Panc1 (cell line): ENCODE results near the gene COG8. TPM values are rescaled to one million over a fixed set of nuclear protein-coding genes. Genes with fewer than 3 reads are reported as not detected.

Source experiments
- ATAC-seq: fragments of 200-7000 bp; cut with Tn5 transposase; 2 replicates; pipeline ENCODE4 v1.9.1; 2020; ENCODE audit warnings: mild to moderate bottlenecking, moderate library complexity
- BruUV-seq: library from RNA; stranded (reverse); fragments of 400-500 nt; replicated peaks from 2 replicates; lab custom pipeline; 2021; lab: Mats Ljungman, UMichigan
- CTCF ChIA-PET: fragments of 300-600 bp; sonication (Branson Sonifier 250); formaldehyde crosslinking; loops from one replicate; lab custom pipeline; 2022; ENCODE audit warnings: antibody characterized with exemption; lab: Charles Lee
- POLR2A ChIA-PET: fragments of 300-600 bp; sonication (Branson Sonifier 250); formaldehyde crosslinking; loops from one replicate; lab custom pipeline; 2022; ENCODE audit warnings: antibody characterized with exemption; lab: Charles Lee
- DNase-seq: peaks from one replicate; pipeline ENCODE4 v3.0.0-alpha.2; 2010; ENCODE audit warnings: low read depth, low spot score
- H3K27ac ChIP-seq: 2 replicates; pipeline ENCODE4 v1.5.1; 2011; ENCODE audit warnings: mild to moderate bottlenecking, low read length, inconsistent platforms
- H3K27me3 ChIP-seq: fragments of 200-500 bp; sonication (Bioruptor generic); 2 replicates; pipeline ENCODE4 v1.6.0; 2014; ENCODE audit warnings: low read length, inconsistent platforms; ENCODE audit not compliant: control insufficient read depth, insufficient read depth
- H3K36me3 ChIP-seq: fragments of 200-500 bp; sonication (Bioruptor generic); 2 replicates; pipeline ENCODE4 v1.5.1; 2014; ENCODE audit warnings: inconsistent platforms, mild to moderate bottlenecking, low read length, moderate library complexity; ENCODE audit not compliant: control insufficient read depth, insufficient read depth
- H3K4me1 ChIP-seq: 2 replicates; pipeline ENCODE4 v1.5.1; 2011; ENCODE audit warnings: inconsistent platforms, mild to moderate bottlenecking, low read length, moderate library complexity; ENCODE audit not compliant: control insufficient read depth, insufficient read depth
- H3K4me3 ChIP-seq, 2 experiments: 2 replicates each; pipeline ENCODE4 v1.5.1; 2011 to 2012; ENCODE audit warnings: low read depth in 2 of 2, low read length in 2 of 2, mild to moderate bottlenecking in 2 of 2, inconsistent platforms in 1 of 2, moderate library complexity in 1 of 2
- H3K9me3 ChIP-seq: fragments of 200-500 bp; sonication (Bioruptor generic); 2 replicates; pipeline ENCODE4 v1.5.1; 2014; ENCODE audit warnings: low read depth, mild to moderate bottlenecking, inconsistent platforms, low read length, moderate library complexity; ENCODE audit not compliant: control insufficient read depth, insufficient read depth
- CTCF ChIP-seq: fragments of 450-650 bp; IDR thresholded peaks from 2 replicates; pipeline ENCODE4 v1.5.1; 2017; ENCODE audit warnings: mild to moderate bottlenecking
- POLR2AphosphoS5 ChIP-seq: IDR thresholded peaks from 2 replicates; pipeline ENCODE4 v1.6.1; 2012; ENCODE audit warnings: mild to moderate bottlenecking, low read depth, low read length, moderate library complexity
- REST ChIP-seq, 2 experiments: IDR thresholded peaks; 2 replicates each; pipeline ENCODE4 v1.6.1; 2011 to 2012; ENCODE audit warnings: low read depth in 2 of 2, control low read depth in 1 of 2, low read length in 1 of 2, mild to moderate bottlenecking in 1 of 2, moderate library complexity in 1 of 2; ENCODE audit not compliant: insufficient read depth in 1 of 2
- SIN3A ChIP-seq: IDR thresholded peaks from 2 replicates; pipeline ENCODE4 v1.6.1; 2012; ENCODE audit warnings: low read depth, mild to moderate bottlenecking, low read length, moderate library complexity, borderline replicate concordance; ENCODE audit not compliant: insufficient read depth
- TCF7L2 ChIP-seq: IDR thresholded peaks from 2 replicates; pipeline ENCODE4 v1.6.1; 2011; ENCODE audit warnings: mild to moderate bottlenecking, low read depth, low read length, inconsistent platforms
- in situ Hi-C: cut with HindIII; loops from 2 replicates; pipeline ENCODE4 v1.10.0; 2016; ENCODE audit warnings: low sequenced_read_pairs, low pct_unique_long_range_greater_than_20kb
- intact Hi-C: fragments of 100-400 bp; cut with micrococcal nuclease; formaldehyde crosslinking; loops from one replicate; pipeline ENCODE4 v1.10.0; 2022; ENCODE audit not compliant: unreplicated experiment
- total RNA-seq: library from RNA; stranded (reverse); gene quantifications from one replicate; pipeline ENCODE4 v1.2.1, GENCODE V29; 2021; ENCODE audit not compliant: unreplicated experiment

The COG8 gene
- total RNA-seq, 1 experiment from 2014 or later: 30.5 TPM

- Histone ChIP-seq H3K36me3 (no peaks in the 10 kb centered on the region; the same call in 1 of the 2 replicates), H3K27ac (no peak overlapping the region), H3K4me1 (no peaks in the 10 kb centered on the region), H3K4me3 (no peak overlapping the region), H3K27me3 (no peaks in the 10 kb centered on the region), H3K9me3 (no peaks in the 10 kb centered on the region)
- POLR2A ChIA-PET: no interaction called here
- no TSS peak for BruUV-seq
- CTCF ChIA-PET: no interaction called here
- intact Hi-C loops: no loop called here
- DNase-seq: no peak
- no peak for ATAC-seq
- in situ Hi-C loops: no loop called here
- no peak for TF ChIP-seq TCF7L2
- no peak for TF ChIP-seq CTCF
- TF ChIP-seq REST (IDR thresholded peaks at IDR 0.05; ENCODE audit: insufficient read depth in 1 of 2, low read depth in 2 of 2, low read length in 1 of 2): no peak
- no peak for TF ChIP-seq POLR2AphosphoS5
- no peak for TF ChIP-seq SIN3A
Observed at GRCh38 chr16:69302301-69302700, 37.1 kb downstream of the COG8 start.

- TSS peak; percentile 35 for BruUV-seq
- POLR2A ChIA-PET: interaction anchor here (0.6 kb wide), 1 partner anchor 178 kb away, joined by 9 read pairs; no protein-coding TSS in a partner anchor
- in situ Hi-C loops: no loop called here
Observed at GRCh38 chr16:69301861-69302260, 37.5 kb downstream of the COG8 start.

More at GRCh38 chr16:69301861-69302260, 37.5 kb downstream of the COG8 start:
- no peak for DNase-seq
- Histone ChIP-seq H3K27ac (no peak overlapping the region), H3K9me3 (no peaks in the 10 kb centered on the region), H3K36me3 (no peaks in the 10 kb centered on the region; the same call in 1 of the 2 replicates), H3K27me3 (no peaks in the 10 kb centered on the region), H3K4me1 (no peaks in the 10 kb centered on the region), H3K4me3 (no peak overlapping the region)
- CTCF ChIA-PET: interaction anchor here (0.6 kb wide), 1 partner anchor 289 kb away, joined by 3 read pairs; no protein-coding TSS in a partner anchor
- TF ChIP-seq SIN3A (no peak), POLR2AphosphoS5 (no peak), CTCF (no peak), TCF7L2 (no peak), REST (IDR thresholded peaks at IDR 0.05; ENCODE audit: insufficient read depth in 1 of 2, low read depth in 2 of 2, low read length in 1 of 2) (no peak)
- no peak for ATAC-seq
- intact Hi-C loops: no loop called here
